HepG2 (cell line): ENCODE measurements around the gene WNT3. TPM values are rescaled to one million over a fixed set of nuclear protein-coding genes. Genes with fewer than 3 reads are reported as not detected.

Experiments
- ATAC-seq: fragments of 200-7000 bp; cut with Tn5 transposase; 3 replicates; pipeline ENCODE4 v1.9.1; 2020; ENCODE audit warnings: mild to moderate bottlenecking, moderate library complexity
- BruUV-seq: library from RNA; stranded (reverse); fragments of 400-500 nt; replicated peaks from 2 replicates; lab custom pipeline; 2021; lab: Mats Ljungman, UMichigan
- CTCF ChIA-PET: fragments of 300-600 bp; formaldehyde crosslinking; extraction: SDS; loops from one replicate; lab custom pipeline; 2021; ENCODE audit warnings: low total read pairs, inconsistent platforms, low intra/inter-chr PET ratio; lab: Yijun Ruan, JAX
- POLR2A ChIA-PET: fragments of 350-600 bp; sonication (Branson Sonifier 250); formaldehyde crosslinking; loops from one replicate; lab custom pipeline; 2020; ENCODE audit warnings: antibody characterized with exemption, inconsistent platforms; lab: Yijun Ruan, JAX
- DNase-seq: peaks from one replicate; pipeline ENCODE4 v3.0.0-alpha.2; 2015; ENCODE audit warnings: low spot score
- FAIRE-seq: peaks from 3 replicates; lab custom pipeline; 2011; peaks lifted over from hg19 to GRCh38; lab: Jason Lieb, UNC
- H2AFZ ChIP-seq: one replicate; pipeline ENCODE4 v1.6.1; 2011; ENCODE audit warnings: low read length, inconsistent platforms
- H3K27ac ChIP-seq: fragments of 300-600 bp; 3 replicates; pipeline ENCODE4 v1.8.0; 2011; ENCODE audit warnings: mixed run types, mild to moderate bottlenecking, mixed read lengths, low read length, inconsistent platforms; ENCODE audit not compliant: insufficient read depth; ENCODE audit errors: extremely low read length
- H3K27me3 ChIP-seq, 2 experiments: fragments of 200-600 bp in 1 of 2; 2 replicates in 1 of 2; 3 replicates in 1 of 2; pipeline versions ENCODE4 v1.6.0 to v1.8.0; 2011; ENCODE audit warnings: low read length in 2 of 2, mild to moderate bottlenecking in 2 of 2, moderate library complexity in 2 of 2, inconsistent platforms in 1 of 2; ENCODE audit not compliant: insufficient read depth in 2 of 2, control insufficient read depth in 1 of 2
- H3K36me3 ChIP-seq, 2 experiments: fragments of 200-600 bp in 1 of 2; replicated peaks in 1 of 2; 2 replicates in 1 of 2; 3 replicates in 1 of 2; pipeline versions ENCODE4 v1.5.1 to v1.8.0; 2011; ENCODE audit warnings: low read length in 2 of 2, inconsistent platforms in 1 of 2; ENCODE audit not compliant: insufficient read depth in 2 of 2, control insufficient read depth in 1 of 2
- H3K4me1 ChIP-seq: 2 replicates; pipeline ENCODE4 v1.5.1; 2012; ENCODE audit warnings: low read length, inconsistent platforms; ENCODE audit not compliant: insufficient read depth
- H3K4me2 ChIP-seq: 2 replicates; pipeline ENCODE4 v1.6.0; 2011; ENCODE audit warnings: low read depth, low read length, inconsistent platforms
- H3K4me3 ChIP-seq, 3 experiments: fragments of 200-600 bp in 1 of 3; sonication (generic), shearing (Covaris generic) in 1 of 3; replicated peaks in 1 of 3; 2 replicates each; pipeline ENCODE4 v1.5.1; 2011 to 2016; ENCODE audit warnings: low read length in 3 of 3, inconsistent platforms in 2 of 3, low read depth in 2 of 3, mild to moderate bottlenecking in 2 of 3, control low read depth in 1 of 3, mixed read lengths in 1 of 3; ENCODE audit not compliant: insufficient read depth in 1 of 3
- H3K79me2 ChIP-seq: one replicate; pipeline ENCODE4 v1.6.1; 2011; ENCODE audit warnings: low read length, inconsistent platforms; ENCODE audit not compliant: insufficient read depth
- H3K9ac ChIP-seq: 2 replicates; pipeline ENCODE4 v1.6.0; 2011; ENCODE audit warnings: mild to moderate bottlenecking, low read depth, low read length, inconsistent platforms; ENCODE audit not compliant: insufficient read depth
- H3K9me3 ChIP-seq: 2 replicates; pipeline ENCODE4 v1.5.1; 2012; ENCODE audit warnings: mild to moderate bottlenecking, low read length
- H4K20me1 ChIP-seq: 2 replicates; pipeline ENCODE4 v1.6.0; 2011; ENCODE audit warnings: inconsistent platforms, mild to moderate bottlenecking, low read length, moderate library complexity; ENCODE audit not compliant: insufficient read depth
- ATF4 ChIP-seq, 2 experiments: fragments of 450-650 bp in 1 of 2; sonication (generic) in 1 of 2; formaldehyde crosslinking; IDR thresholded peaks; 2 replicates each; pipeline versions ENCODE4 v1.5.0 to v1.8.0; 2020 to 2022; ENCODE audit warnings: mild to moderate bottlenecking in 1 of 2, missing genetic modification reagents in 1 of 2
- IRF2 ChIP-seq: IDR thresholded peaks from 2 replicates; pipeline ENCODE4 v1.6.1; 2018; ENCODE audit warnings: missing genetic modification reagents, missing compliant biosample characterization
- MIER2 ChIP-seq: IDR thresholded peaks from 2 replicates; pipeline ENCODE4 v1.6.1; 2016; ENCODE audit warnings: missing biosample characterization, missing genetic modification reagents
- PLRG1 ChIP-seq: fragments of 450-650 bp; conservative IDR thresholded peaks from 2 replicates; pipeline ENCODE4 v1.6.1; 2016
- SALL1 ChIP-seq: sonication (generic); formaldehyde crosslinking; IDR thresholded peaks from 2 replicates; pipeline ENCODE4 v1.8.0; 2022; ENCODE audit warnings: mild to moderate bottlenecking, missing genetic modification reagents
- SIX1 ChIP-seq: sonication (generic); formaldehyde crosslinking; IDR thresholded peaks from 2 replicates; pipeline ENCODE4 v1.4.0; 2020; ENCODE audit warnings: missing genetic modification reagents, borderline replicate concordance
- SNRNP70 ChIP-seq: fragments of 200-400 bp; formaldehyde crosslinking; IDR thresholded peaks from 2 replicates; pipeline ENCODE4 v1.6.1; 2017; ENCODE audit warnings: mild to moderate bottlenecking, low read depth, low read length, moderate library complexity
- SOX6 ChIP-seq, 2 experiments: fragments of 450-650 bp in 1 of 2; sonication (generic) in 1 of 2; formaldehyde crosslinking in 1 of 2; IDR thresholded peaks; 2 replicates each; pipeline versions ENCODE4 v1.4.0 to v1.6.1; 2017 to 2020; ENCODE audit warnings: antibody characterized with exemption in 1 of 2, mild to moderate bottlenecking in 1 of 2, missing genetic modification reagents in 1 of 2
- TFDP1 ChIP-seq: IDR thresholded peaks from 2 replicates; pipeline ENCODE4 v1.6.1; 2016; ENCODE audit warnings: missing compliant biosample characterization, missing genetic modification reagents, borderline replicate concordance
- U2AF2 ChIP-seq: fragments of 200-400 bp; formaldehyde crosslinking; IDR thresholded peaks from 2 replicates; pipeline ENCODE4 v1.6.1; 2017; ENCODE audit warnings: low read depth, mild to moderate bottlenecking, low read length
- ZBTB3 ChIP-seq: sonication (generic); formaldehyde crosslinking; IDR thresholded peaks from 2 replicates; pipeline ENCODE4 v1.4.0; 2020; ENCODE audit warnings: low read depth, mild to moderate bottlenecking, moderate library complexity, missing genetic modification reagents, borderline replicate concordance
- ZNF781 ChIP-seq: sonication (generic); formaldehyde crosslinking; IDR thresholded peaks from 2 replicates; pipeline ENCODE4 v1.5.1; 2020; ENCODE audit warnings: borderline replicate concordance, mild to moderate bottlenecking, missing genetic modification reagents; ENCODE audit errors: not compliant biosample characterization
- WGBS: methylation state at CpG from one replicate; pipeline ENCODE4 v1.1.6; 2017; ENCODE audit warnings: low lambda C conversion rate; 5-methylcytosine and 5-hydroxymethylcytosine counted together
- in situ Hi-C: cut with HindIII; loops from 2 replicates; pipeline ENCODE4 v1.10.0; 2017; ENCODE audit warnings: low pct_unique_long_range_greater_than_20kb; ENCODE audit not compliant: extremely low pct_ligation_motif_present
- intact Hi-C: fragments of 100-400 bp; cut with micrococcal nuclease; formaldehyde crosslinking; loops from one replicate; pipeline ENCODE4 v1.10.0; 2022; ENCODE audit not compliant: unreplicated experiment
- polyA plus RNA-seq, 8 experiments: library from polyadenylated mRNA; depleted of rRNA in 3 of 8; stranded (reverse) in 7 of 8; unstranded in 1 of 8; fragments of >200 nt; fragmentation: Illumina TruSeq in 4 of 8; extraction: Trizol in 4 of 8; gene quantifications; 2 replicates each; pipeline versions ENCODE4 v1.2.1 to v1.2.3, GENCODE V29; 2011 to 2016; ENCODE audit warnings: low read depth in 4 of 8, missing spikeins in 1 of 8, mixed read lengths in 1 of 8; ENCODE audit not compliant: insufficient read depth in 1 of 8
- total RNA-seq, 5 experiments: library from RNA; depleted of rRNA; stranded (reverse); fragments of >200 nt; fragmentation: Illumina TruSeq; extraction: Trizol; gene quantifications; 2 replicates each; pipeline ENCODE4 v1.2.3, GENCODE V29; 2016; ENCODE audit warnings: low read depth in 1 of 5

WNT3 gene
- total and polyA plus RNA-seq, 2 of the 13 experiments (the other 11 are each of a cell fraction or from before 2014, with no cell fraction given) = 8.5 to 10.3 TPM

GRCh38 chr17:46722662-46723285 lies 95.7 kb downstream of the WNT3 start:
- BruUV-seq = no TSS peak
- Histone ChIP-seq H3K4me3 (no peak overlapping the region), H3K4me1 (no peaks in the 10 kb centered on the region), H4K20me1 (no peaks in the 10 kb centered on the region), H3K27me3 (no peaks in the 10 kb centered on the region), H3K9ac (no peak overlapping the region), H2AFZ (no peak overlapping the region), H3K9me3 (no peaks in the 10 kb centered on the region), H3K27ac (no peak overlapping the region), H3K79me2 (no peaks in the 10 kb centered on the region), H3K36me3 (peaks cover 0 to 3% of the 10 kb centered on the region in 2 experiments; a peak in 3 of 5 replicates), H3K4me2 (no peak overlapping the region)
- TF ChIP-seq TFDP1 = no peak
- TF ChIP-seq PLRG1 = no peak
- TF ChIP-seq MIER2 (CRISPR knock-in tag) = no peak
- no peak for TF ChIP-seq ZNF781 (CRISPR knock-in tag)
- no peak for TF ChIP-seq U2AF2
- TF ChIP-seq SOX6 (IDR thresholded peaks at IDR 0.05) = no peak
- TF ChIP-seq SOX6 (CRISPR knock-in tag; IDR thresholded peaks at IDR 0.05) = no peak
- TF ChIP-seq ZBTB3 = no peak
- no peak for TF ChIP-seq IRF2 (CRISPR knock-in tag)
- no peak for TF ChIP-seq SNRNP70
- no peak for TF ChIP-seq SALL1 (CRISPR knock-in tag)
- TF ChIP-seq SIX1 (CRISPR knock-in tag) = no peak
- no peak for TF ChIP-seq ATF4 (CRISPR knock-in tag; IDR thresholded peaks at IDR 0.05)
- POLR2A ChIA-PET = no interaction called here
- intact Hi-C loops (no loop called here), in situ Hi-C loops (no loop called here)
- CTCF ChIA-PET = no interaction called here
- no peak for ATAC-seq
- no peak for FAIRE-seq
- WGBS = 68% methylated on average over 7 of the region's 7 CpGs
- no peak for DNase-seq
